PC-3 (cell line): Measurements from ENCODE around the gene TKT. TPM values are rescaled to one million over a fixed set of nuclear protein-coding genes. Genes with fewer than 3 reads are reported as not detected.

Experiments
- ATAC-seq: fragments of 200-7000 bp; cut with Tn5 transposase; 2 replicates; pipeline ENCODE4 v1.9.1; 2020; ENCODE audit warnings: mild to moderate bottlenecking, moderate library complexity
- BruUV-seq: library from RNA; stranded (reverse); fragments of 400-500 nt; replicated peaks from 2 replicates; lab custom pipeline; 2021; lab: Mats Ljungman, UMichigan
- CTCF ChIA-PET: fragments of 300-600 bp; sonication (Branson Sonifier 250); formaldehyde crosslinking; loops from one replicate; lab custom pipeline; 2022; ENCODE audit warnings: antibody characterized with exemption; lab: Charles Lee
- POLR2A ChIA-PET: fragments of 300-600 bp; sonication (Branson Sonifier 250); formaldehyde crosslinking; loops from one replicate; lab custom pipeline; 2022; ENCODE audit warnings: antibody characterized with exemption; ENCODE audit not compliant: unreplicated experiment; lab: Charles Lee
- DNase-seq: peaks from one replicate; pipeline ENCODE4 v3.0.0-alpha.2; 2015
- H2AFZ ChIP-seq: fragments of 300-600 bp; sonication (generic); 2 replicates; pipeline ENCODE4 v1.6.0; 2016; ENCODE audit warnings: antibody characterized with exemption, low read length
- H3F3A ChIP-seq: fragments of 300-600 bp; sonication (generic); one replicate; pipeline ENCODE4 v1.6.0; 2017; ENCODE audit warnings: antibody characterized with exemption, low read length, control low read depth, mild to moderate bottlenecking; ENCODE audit not compliant: unreplicated experiment
- H3K27ac ChIP-seq: fragments of 300-600 bp; sonication (generic); 2 replicates; pipeline ENCODE4 v1.5.1; 2016; ENCODE audit warnings: mild to moderate bottlenecking, low read length
- H3K27me3 ChIP-seq: fragments of 300-600 bp; sonication (generic); 2 replicates; pipeline ENCODE4 v1.6.1; 2016; ENCODE audit warnings: low read length, mixed read lengths
- H3K36me3 ChIP-seq: fragments of 300-600 bp; sonication (generic); 2 replicates; pipeline ENCODE4 v1.6.1; 2016; ENCODE audit warnings: low read depth, mixed run types, low read length, mixed read lengths
- H3K4me1 ChIP-seq: fragments of 300-600 bp; sonication (generic); 2 replicates; pipeline ENCODE4 v1.5.1; 2016; ENCODE audit warnings: low read length; ENCODE audit not compliant: insufficient read depth
- H3K4me2 ChIP-seq: fragments of 300-600 bp; sonication (generic); 2 replicates; pipeline ENCODE4 v1.6.0; 2016; ENCODE audit warnings: low read length
- H3K4me3 ChIP-seq: fragments of 300-600 bp; sonication (generic); 2 replicates; pipeline ENCODE4 v1.5.1; 2016; ENCODE audit warnings: mild to moderate bottlenecking, low read length, mixed read lengths
- H3K79me2 ChIP-seq: fragments of 300-600 bp; sonication (generic); 2 replicates; pipeline ENCODE4 v1.6.1; 2017; ENCODE audit warnings: low read length, mixed read lengths
- H3K9ac ChIP-seq: fragments of 300-600 bp; sonication (generic); 2 replicates; pipeline ENCODE4 v1.6.0; 2016; ENCODE audit warnings: mild to moderate bottlenecking, low read length
- H3K9me2 ChIP-seq: fragments of 300-600 bp; sonication (generic); replicated peaks from 2 replicates; pipeline ENCODE4 v1.6.1; 2016; ENCODE audit warnings: mixed run types, low read length, mixed read lengths
- H3K9me3 ChIP-seq: fragments of 300-600 bp; sonication (generic); 2 replicates; pipeline ENCODE4 v1.6.1; 2016; ENCODE audit warnings: low read length, mixed read lengths
- H4K20me1 ChIP-seq: fragments of 300-600 bp; sonication (generic); 2 replicates; pipeline ENCODE4 v1.6.1; 2016; ENCODE audit warnings: low read length, mixed read lengths
- EZH2 ChIP-seq: fragments of 300-600 bp; sonication (generic); IDR thresholded peaks from one replicate; pipeline ENCODE4 v1.6.1; 2017; ENCODE audit warnings: antibody characterized with exemption, mild to moderate bottlenecking, low read length; ENCODE audit not compliant: unreplicated experiment
- EZH2phosphoT487 ChIP-seq: fragments of 300-600 bp; sonication (generic); IDR thresholded peaks from 2 replicates; pipeline ENCODE4 v1.6.1; 2018; ENCODE audit warnings: mild to moderate bottlenecking, antibody characterized with exemption, low read length, borderline replicate concordance
- intact Hi-C: fragments of 100-400 bp; cut with micrococcal nuclease; formaldehyde crosslinking; loops from 2 replicates; pipeline ENCODE4 v1.9.0; 2023
- total RNA-seq: library from RNA; depleted of rRNA; stranded (reverse); fragments of >200 nt; gene quantifications from 2 replicates; pipeline ENCODE4 v1.2.3, GENCODE V29; 2014
- TF ChIP-seq, protein P1 (sequence below): fragments of 300-600 bp; sonication (generic); conservative IDR thresholded peaks from 2 replicates; pipeline ENCODE4 v1.5.1; 2017; ENCODE audit warnings: antibody characterized with exemption, low read depth, mild to moderate bottlenecking, low read length

TKT gene
- total RNA-seq, 1 experiment from 2014 or later = 486 TPM

GRCh38 chr3:53230041-53230621, 25.7 kb downstream of the TKT start:
- H3K27ac ChIP-seq = no peak overlapping the region
- ATAC-seq (no peak; the same call in 1 of the 2 replicates), DNase-seq (no peak)
- no peaks in the 10 kb centered on the region for H3F3A ChIP-seq
- no peak overlapping the region for H3K9ac ChIP-seq
- peaks cover under 1% of the 10 kb centered on the region; the same call in 1 of the 2 replicates for H3K79me2 ChIP-seq
- BruUV-seq = no TSS peak
- H3K27me3 ChIP-seq = no peaks in the 10 kb centered on the region
- H2AFZ ChIP-seq = no peak overlapping the region
- no peak overlapping the region for H3K4me3 ChIP-seq
- peaks cover 97% of the 10 kb centered on the region for H3K36me3 ChIP-seq
- no peaks in the 10 kb centered on the region for H4K20me1 ChIP-seq
- intact Hi-C loops = no loop called here
- ChIA-PET CTCF (no interaction called here), POLR2A (no interaction called here)
- H3K4me2 ChIP-seq = no peak overlapping the region
- no peak for TF ChIP-seq EZH2phosphoT487
- TF ChIP-seq, protein P1, sequence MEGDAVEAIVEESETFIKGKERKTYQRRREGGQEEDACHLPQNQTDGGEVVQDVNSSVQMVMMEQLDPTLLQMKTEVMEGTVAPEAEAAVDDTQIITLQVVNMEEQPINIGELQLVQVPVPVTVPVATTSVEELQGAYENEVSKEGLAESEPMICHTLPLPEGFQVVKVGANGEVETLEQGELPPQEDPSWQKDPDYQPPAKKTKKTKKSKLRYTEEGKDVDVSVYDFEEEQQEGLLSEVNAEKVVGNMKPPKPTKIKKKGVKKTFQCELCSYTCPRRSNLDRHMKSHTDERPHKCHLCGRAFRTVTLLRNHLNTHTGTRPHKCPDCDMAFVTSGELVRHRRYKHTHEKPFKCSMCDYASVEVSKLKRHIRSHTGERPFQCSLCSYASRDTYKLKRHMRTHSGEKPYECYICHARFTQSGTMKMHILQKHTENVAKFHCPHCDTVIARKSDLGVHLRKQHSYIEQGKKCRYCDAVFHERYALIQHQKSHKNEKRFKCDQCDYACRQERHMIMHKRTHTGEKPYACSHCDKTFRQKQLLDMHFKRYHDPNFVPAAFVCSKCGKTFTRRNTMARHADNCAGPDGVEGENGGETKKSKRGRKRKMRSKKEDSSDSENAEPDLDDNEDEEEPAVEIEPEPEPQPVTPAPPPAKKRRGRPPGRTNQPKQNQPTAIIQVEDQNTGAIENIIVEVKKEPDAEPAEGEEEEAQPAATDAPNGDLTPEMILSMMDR = peak; percentile 55
- no peak for TF ChIP-seq EZH2
- no peaks in the 10 kb centered on the region for H3K9me2 ChIP-seq
- no peaks in the 10 kb centered on the region for H3K4me1 ChIP-seq
- H3K9me3 ChIP-seq = no peaks in the 10 kb centered on the region

GRCh38 chr3:53229606-53230005, 26.2 kb downstream of the TKT start:
- H3K9me2 ChIP-seq = no peaks in the 10 kb centered on the region
- TF ChIP-seq, protein P1 = no peak
- no peak for TF ChIP-seq EZH2phosphoT487
- TF ChIP-seq EZH2 = no peak
- no peaks in the 10 kb centered on the region for H3K79me2 ChIP-seq
- H3K36me3 ChIP-seq = peaks cover 99% of the 10 kb centered on the region
- H3K4me3 ChIP-seq = no peak overlapping the region
- BruUV-seq = no TSS peak
- ChIA-PET CTCF (no interaction called here), POLR2A (no interaction called here)
- no peaks in the 10 kb centered on the region for H3K27me3 ChIP-seq
- no peak overlapping the region for H3K9ac ChIP-seq
- ATAC-seq = no peak
- H3K4me1 ChIP-seq = no peaks in the 10 kb centered on the region
- DNase-seq = no peak
- no peak overlapping the region for H3K4me2 ChIP-seq
- no peaks in the 10 kb centered on the region for H3F3A ChIP-seq
- no peaks in the 10 kb centered on the region for H4K20me1 ChIP-seq
- intact Hi-C loops = no loop called here
- H3K27ac ChIP-seq = no peak overlapping the region
- H3K9me3 ChIP-seq = no peaks in the 10 kb centered on the region
- H2AFZ ChIP-seq = no peak overlapping the region

DNA sequence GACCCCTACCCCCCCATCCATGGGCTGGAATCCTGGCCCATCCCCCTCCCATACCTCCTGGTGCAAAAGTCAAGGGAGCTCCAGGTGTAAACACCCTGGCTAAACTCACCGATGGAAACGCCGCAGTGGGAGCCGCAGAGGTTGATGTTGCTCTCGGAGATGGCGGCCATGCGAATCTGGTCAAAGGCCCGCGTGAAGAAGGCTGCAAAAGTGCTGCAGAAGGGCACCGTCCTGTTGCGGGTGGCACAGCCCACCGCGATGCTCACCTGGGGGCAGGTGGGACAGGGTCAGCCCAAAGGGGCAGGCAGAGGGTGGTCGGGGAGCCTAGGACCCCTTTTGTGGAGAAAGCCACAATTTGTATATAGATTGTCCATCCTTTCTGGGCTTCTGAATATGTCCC, 26.7 kb downstream of the TKT start:
- H4K20me1 ChIP-seq = no peaks in the 10 kb centered on the region
- H3K36me3 ChIP-seq = peaks cover 99% of the 10 kb centered on the region
- CTCF ChIA-PET = interaction anchor here (0.6 kb wide), 1 partner anchor 11 kb away, joined by 5 read pairs; no protein-coding TSS in a partner anchor

More for the DNA sequence above, 26.7 kb downstream of the TKT start:
- no peaks in the 10 kb centered on the region for H3K9me3 ChIP-seq
- no peaks in the 10 kb centered on the region for H3K27me3 ChIP-seq
- no peaks in the 10 kb centered on the region for H3K79me2 ChIP-seq
- H3K27ac ChIP-seq = no peak overlapping the region
- no peaks in the 10 kb centered on the region for H3K9me2 ChIP-seq
- no peak overlapping the region for H3K4me3 ChIP-seq
- DNase-seq (no peak), ATAC-seq (no peak)
- POLR2A ChIA-PET = no interaction called here
- no peak overlapping the region for H3K9ac ChIP-seq
- no peak overlapping the region for H3K4me2 ChIP-seq
- H2AFZ ChIP-seq = no peak overlapping the region
- H3F3A ChIP-seq = no peaks in the 10 kb centered on the region
- no peaks in the 10 kb centered on the region for H3K4me1 ChIP-seq
- BruUV-seq = no TSS peak
- no peak for TF ChIP-seq EZH2
- TF ChIP-seq, protein P1 = no peak
- no peak for TF ChIP-seq EZH2phosphoT487
- intact Hi-C loops = no loop called here
